K562 (cell line): ENCODE results near the gene TGFBR1. TPM values are rescaled to one million over a fixed set of nuclear protein-coding genes. Genes with fewer than 3 reads are reported as not detected.
A peak's percentile ranks its signal among the peaks of the same experiment; 100 is the strongest.

Experiments used
- FOSL1 ChIP-seq: fragments of 200-800 bp; sonication (Bioruptor generic); conservative IDR thresholded peaks from 2 replicates; pipeline ENCODE4 v1.6.1; 2016; ENCODE audit warnings: missing genetic modification characterization, missing compliant biosample characterization
- FOXA3 ChIP-seq, 2 experiments: fragments of 450-650 bp in 1 of 2; sonication (generic) in 1 of 2; formaldehyde crosslinking; IDR thresholded peaks in 1 of 2; conservative IDR thresholded peaks in 1 of 2; 2 replicates each; pipeline versions ENCODE4 v1.4.0 to v1.8.0; 2020 to 2022; ENCODE audit warnings: mild to moderate bottlenecking in 2 of 2, missing genetic modification reagents in 1 of 2
- MAFF ChIP-seq: IDR thresholded peaks from 2 replicates; pipeline ENCODE4 v1.6.1; 2012; ENCODE audit warnings: low read length, improper control_type of control experiment
- NFE2 ChIP-seq: IDR thresholded peaks from 2 replicates; pipeline ENCODE4 v1.6.1; 2014; ENCODE audit warnings: antibody characterized with exemption, low read depth
- PRMT5 ChIP-seq: sonication (generic); formaldehyde crosslinking; IDR thresholded peaks from 2 replicates; pipeline ENCODE4 v1.5.0; 2020; ENCODE audit warnings: missing genetic modification reagents
- RFX7 ChIP-seq: fragments of 250-450 bp; sonication (Bioruptor Pico); IDR thresholded peaks from 2 replicates; pipeline ENCODE4 v1.5.1; 2021; ENCODE audit warnings: mild to moderate bottlenecking
- SAFB ChIP-seq: fragments of 200-400 bp; formaldehyde crosslinking; IDR thresholded peaks from 2 replicates; pipeline ENCODE4 v1.6.1; 2017; ENCODE audit warnings: low read depth, low read length, borderline replicate concordance
- STAT5B ChIP-seq: fragments of 250-450 bp; sonication (Bioruptor Pico); IDR thresholded peaks from 2 replicates; pipeline ENCODE4 v1.8.0; 2021; ENCODE audit warnings: mild to moderate bottlenecking, inconsistent platforms
- TAL1 ChIP-seq: fragments of 450-650 bp; IDR thresholded peaks from 2 replicates; pipeline ENCODE4 v1.6.1; 2016; ENCODE audit warnings: mild to moderate bottlenecking
- TCF3 ChIP-seq: sonication (generic); formaldehyde crosslinking; IDR thresholded peaks from 2 replicates; pipeline ENCODE4 v1.4.0; 2020; ENCODE audit warnings: mild to moderate bottlenecking, missing genetic modification reagents
- ZEB2 ChIP-seq: fragments of 450-650 bp; IDR thresholded peaks from 2 replicates; pipeline ENCODE4 v1.6.1; 2016
- ZNF253 ChIP-seq: fragments of 250-450 bp; sonication (Bioruptor Pico); conservative IDR thresholded peaks from 2 replicates; pipeline ENCODE4 v1.6.1; 2021; ENCODE audit warnings: mild to moderate bottlenecking
- ZNF830 ChIP-seq: fragments of 250-450 bp; sonication (Bioruptor Pico); IDR thresholded peaks from 2 replicates; pipeline ENCODE4 v1.5.0; 2021; ENCODE audit warnings: mild to moderate bottlenecking
- polyA plus RNA-seq, 8 experiments: library from polyadenylated mRNA; depleted of rRNA in 4 of 8; stranded (reverse) in 5 of 8; unstranded in 3 of 8; fragments of >200 nt; fragmentation: Nextera tagmentation in 2 of 8; fragmentation: Illumina TruSeq in 1 of 8; extraction: Ambion mirVana in 2 of 8; extraction: Trizol in 1 of 8; gene quantifications; 2 replicates each; pipeline versions ENCODE4 v1.2.1 to v1.2.3, GENCODE V29; 2011 to 2014; ENCODE audit warnings: inconsistent platforms in 1 of 8, missing spikeins in 1 of 8
- total RNA-seq, 7 experiments: library from RNA; depleted of rRNA in 6 of 7; stranded (reverse); fragments of >200 nt in 6 of 7; fragmentation: Illumina TruSeq in 2 of 7; extraction: Trizol in 2 of 7; gene quantifications; 2 replicates each; pipeline versions ENCODE4 v1.2.1 to v1.2.3, GENCODE V29; 2011 to 2021; ENCODE audit warnings: low replicate concordance in 1 of 7
- TF ChIP-seq, protein P1 (sequence below): fragments of 450-650 bp; IDR thresholded peaks from 2 replicates; pipeline ENCODE4 v1.6.1; 2017; ENCODE audit warnings: antibody characterized with exemption
- TF ChIP-seq, protein P2 (sequence below): fragments of 200-400 bp; formaldehyde crosslinking; IDR thresholded peaks from 2 replicates; pipeline ENCODE4 v1.6.1; 2017; ENCODE audit warnings: mild to moderate bottlenecking, low read depth, low read length, moderate library complexity
- TF ChIP-seq, protein P3 (sequence below): IDR thresholded peaks from 2 replicates; pipeline ENCODE4 v1.6.1; 2011; ENCODE audit not compliant: insufficient read length; ENCODE audit errors: extremely low read depth
- TF ChIP-seq, protein P4 (sequence below): fragments of 450-650 bp; IDR thresholded peaks from 2 replicates; pipeline ENCODE4 v1.6.1; 2016; ENCODE audit warnings: borderline replicate concordance
- TF ChIP-seq, protein P5 (sequence below): fragments of 200-800 bp; sonication (Bioruptor generic); IDR thresholded peaks from 2 replicates; pipeline ENCODE4 v1.6.1; 2017; ENCODE audit warnings: missing genetic modification characterization, missing compliant biosample characterization

Gene TGFBR1
- total and polyA plus RNA-seq, 9 of the 15 experiments (the other 6 are each of a cell fraction or from before 2014, with no cell fraction given): 15.5 to 62.4 (median 42.7) TPM

DNA sequence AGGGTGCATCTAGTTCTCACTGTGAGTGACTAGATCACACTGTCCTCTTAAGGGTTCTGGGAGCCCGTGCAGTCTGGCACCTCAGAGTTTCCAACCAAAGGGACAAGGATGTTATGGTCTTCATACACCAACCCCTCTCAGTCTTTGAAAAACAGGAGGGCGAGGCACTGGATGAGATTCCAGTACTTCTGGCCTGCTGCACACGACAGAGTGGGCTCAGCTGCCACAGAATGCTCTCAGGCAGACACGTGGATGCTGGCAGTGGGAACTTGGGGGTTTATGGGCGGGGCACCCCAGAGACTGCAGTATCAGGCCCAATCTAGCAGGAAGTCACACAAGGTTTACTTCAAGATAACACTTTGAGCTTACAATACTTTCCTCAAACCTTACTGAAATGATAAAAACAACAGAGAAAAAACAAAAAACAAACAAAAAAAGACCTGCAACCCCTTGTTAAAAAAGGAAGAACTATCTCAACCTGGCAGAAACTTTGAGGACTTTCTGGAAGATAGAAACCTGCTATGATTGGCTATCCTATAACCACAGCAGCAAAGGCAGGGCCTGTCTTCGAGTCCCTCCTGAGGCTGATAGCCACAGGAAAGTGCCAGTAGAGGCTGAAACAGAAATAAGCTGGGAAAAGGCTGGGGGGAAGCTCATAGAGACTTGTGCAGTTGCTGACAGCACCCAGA lies 28.3 kb upstream of the TGFBR1 start (continued):
- TF ChIP-seq, protein P1, sequence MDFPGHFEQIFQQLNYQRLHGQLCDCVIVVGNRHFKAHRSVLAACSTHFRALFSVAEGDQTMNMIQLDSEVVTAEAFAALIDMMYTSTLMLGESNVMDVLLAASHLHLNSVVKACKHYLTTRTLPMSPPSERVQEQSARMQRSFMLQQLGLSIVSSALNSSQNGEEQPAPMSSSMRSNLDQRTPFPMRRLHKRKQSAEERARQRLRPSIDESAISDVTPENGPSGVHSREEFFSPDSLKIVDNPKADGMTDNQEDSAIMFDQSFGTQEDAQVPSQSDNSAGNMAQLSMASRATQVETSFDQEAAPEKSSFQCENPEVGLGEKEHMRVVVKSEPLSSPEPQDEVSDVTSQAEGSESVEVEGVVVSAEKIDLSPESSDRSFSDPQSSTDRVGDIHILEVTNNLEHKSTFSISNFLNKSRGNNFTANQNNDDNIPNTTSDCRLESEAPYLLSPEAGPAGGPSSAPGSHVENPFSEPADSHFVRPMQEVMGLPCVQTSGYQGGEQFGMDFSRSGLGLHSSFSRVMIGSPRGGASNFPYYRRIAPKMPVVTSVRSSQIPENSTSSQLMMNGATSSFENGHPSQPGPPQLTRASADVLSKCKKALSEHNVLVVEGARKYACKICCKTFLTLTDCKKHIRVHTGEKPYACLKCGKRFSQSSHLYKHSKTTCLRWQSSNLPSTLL: no peak
- TF ChIP-seq, protein P2, sequence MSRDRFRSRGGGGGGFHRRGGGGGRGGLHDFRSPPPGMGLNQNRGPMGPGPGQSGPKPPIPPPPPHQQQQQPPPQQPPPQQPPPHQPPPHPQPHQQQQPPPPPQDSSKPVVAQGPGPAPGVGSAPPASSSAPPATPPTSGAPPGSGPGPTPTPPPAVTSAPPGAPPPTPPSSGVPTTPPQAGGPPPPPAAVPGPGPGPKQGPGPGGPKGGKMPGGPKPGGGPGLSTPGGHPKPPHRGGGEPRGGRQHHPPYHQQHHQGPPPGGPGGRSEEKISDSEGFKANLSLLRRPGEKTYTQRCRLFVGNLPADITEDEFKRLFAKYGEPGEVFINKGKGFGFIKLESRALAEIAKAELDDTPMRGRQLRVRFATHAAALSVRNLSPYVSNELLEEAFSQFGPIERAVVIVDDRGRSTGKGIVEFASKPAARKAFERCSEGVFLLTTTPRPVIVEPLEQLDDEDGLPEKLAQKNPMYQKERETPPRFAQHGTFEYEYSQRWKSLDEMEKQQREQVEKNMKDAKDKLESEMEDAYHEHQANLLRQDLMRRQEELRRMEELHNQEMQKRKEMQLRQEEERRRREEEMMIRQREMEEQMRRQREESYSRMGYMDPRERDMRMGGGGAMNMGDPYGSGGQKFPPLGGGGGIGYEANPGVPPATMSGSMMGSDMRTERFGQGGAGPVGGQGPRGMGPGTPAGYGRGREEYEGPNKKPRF: no peak
- TF ChIP-seq, protein P3, sequence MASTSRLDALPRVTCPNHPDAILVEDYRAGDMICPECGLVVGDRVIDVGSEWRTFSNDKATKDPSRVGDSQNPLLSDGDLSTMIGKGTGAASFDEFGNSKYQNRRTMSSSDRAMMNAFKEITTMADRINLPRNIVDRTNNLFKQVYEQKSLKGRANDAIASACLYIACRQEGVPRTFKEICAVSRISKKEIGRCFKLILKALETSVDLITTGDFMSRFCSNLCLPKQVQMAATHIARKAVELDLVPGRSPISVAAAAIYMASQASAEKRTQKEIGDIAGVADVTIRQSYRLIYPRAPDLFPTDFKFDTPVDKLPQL: no peak
- TF ChIP-seq, protein P4, sequence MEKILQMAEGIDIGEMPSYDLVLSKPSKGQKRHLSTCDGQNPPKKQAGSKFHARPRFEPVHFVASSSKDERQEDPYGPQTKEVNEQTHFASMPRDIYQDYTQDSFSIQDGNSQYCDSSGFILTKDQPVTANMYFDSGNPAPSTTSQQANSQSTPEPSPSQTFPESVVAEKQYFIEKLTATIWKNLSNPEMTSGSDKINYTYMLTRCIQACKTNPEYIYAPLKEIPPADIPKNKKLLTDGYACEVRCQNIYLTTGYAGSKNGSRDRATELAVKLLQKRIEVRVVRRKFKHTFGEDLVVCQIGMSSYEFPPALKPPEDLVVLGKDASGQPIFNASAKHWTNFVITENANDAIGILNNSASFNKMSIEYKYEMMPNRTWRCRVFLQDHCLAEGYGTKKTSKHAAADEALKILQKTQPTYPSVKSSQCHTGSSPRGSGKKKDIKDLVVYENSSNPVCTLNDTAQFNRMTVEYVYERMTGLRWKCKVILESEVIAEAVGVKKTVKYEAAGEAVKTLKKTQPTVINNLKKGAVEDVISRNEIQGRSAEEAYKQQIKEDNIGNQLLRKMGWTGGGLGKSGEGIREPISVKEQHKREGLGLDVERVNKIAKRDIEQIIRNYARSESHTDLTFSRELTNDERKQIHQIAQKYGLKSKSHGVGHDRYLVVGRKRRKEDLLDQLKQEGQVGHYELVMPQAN: no peak
- no peak for TF ChIP-seq SAFB
- no peak for TF ChIP-seq PRMT5 (CRISPR knock-in tag)
- no peak for TF ChIP-seq STAT5B
- TF ChIP-seq FOSL1 (tag): 0 out of 2 replicates have a peak, but pooled peaks have one; percentile 16
- peak; percentile 63 for TF ChIP-seq TAL1
- peak; percentile 65 for TF ChIP-seq TCF3 (CRISPR knock-in tag)
- no peak for TF ChIP-seq MAFF
- TF ChIP-seq FOXA3 (CRISPR knock-in tag; conservative IDR thresholded peaks at IDR 0.05 in 1 of 2, IDR thresholded peaks at IDR 0.05 in 1 of 2): 0 out of 4 replicates have a peak, but pooled peaks of 1 of the 2 experiments have one; percentile 48
- TF ChIP-seq ZEB2: peak; percentile 36
- TF ChIP-seq, protein P5, sequence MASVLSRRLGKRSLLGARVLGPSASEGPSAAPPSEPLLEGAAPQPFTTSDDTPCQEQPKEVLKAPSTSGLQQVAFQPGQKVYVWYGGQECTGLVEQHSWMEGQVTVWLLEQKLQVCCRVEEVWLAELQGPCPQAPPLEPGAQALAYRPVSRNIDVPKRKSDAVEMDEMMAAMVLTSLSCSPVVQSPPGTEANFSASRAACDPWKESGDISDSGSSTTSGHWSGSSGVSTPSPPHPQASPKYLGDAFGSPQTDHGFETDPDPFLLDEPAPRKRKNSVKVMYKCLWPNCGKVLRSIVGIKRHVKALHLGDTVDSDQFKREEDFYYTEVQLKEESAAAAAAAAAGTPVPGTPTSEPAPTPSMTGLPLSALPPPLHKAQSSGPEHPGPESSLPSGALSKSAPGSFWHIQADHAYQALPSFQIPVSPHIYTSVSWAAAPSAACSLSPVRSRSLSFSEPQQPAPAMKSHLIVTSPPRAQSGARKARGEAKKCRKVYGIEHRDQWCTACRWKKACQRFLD: no peak
- TF ChIP-seq NFE2: no peak
- TF ChIP-seq ZNF830 (CRISPR knock-in tag): 0 out of 2 replicates have a peak, but pooled peaks have one; percentile 12
- no peak for TF ChIP-seq ZNF253 (CRISPR knock-in tag)
- no peak for TF ChIP-seq RFX7
